NCI-H748 (cell line): ENCODE results near the gene LRMDA.

ENCODE experiments used
- DNase-seq: peaks from one replicate; lab custom pipeline; 2025; ENCODE audit not compliant: unreplicated experiment; lab: John Stamatoyannopoulos, UW

The LRMDA gene

DNA sequence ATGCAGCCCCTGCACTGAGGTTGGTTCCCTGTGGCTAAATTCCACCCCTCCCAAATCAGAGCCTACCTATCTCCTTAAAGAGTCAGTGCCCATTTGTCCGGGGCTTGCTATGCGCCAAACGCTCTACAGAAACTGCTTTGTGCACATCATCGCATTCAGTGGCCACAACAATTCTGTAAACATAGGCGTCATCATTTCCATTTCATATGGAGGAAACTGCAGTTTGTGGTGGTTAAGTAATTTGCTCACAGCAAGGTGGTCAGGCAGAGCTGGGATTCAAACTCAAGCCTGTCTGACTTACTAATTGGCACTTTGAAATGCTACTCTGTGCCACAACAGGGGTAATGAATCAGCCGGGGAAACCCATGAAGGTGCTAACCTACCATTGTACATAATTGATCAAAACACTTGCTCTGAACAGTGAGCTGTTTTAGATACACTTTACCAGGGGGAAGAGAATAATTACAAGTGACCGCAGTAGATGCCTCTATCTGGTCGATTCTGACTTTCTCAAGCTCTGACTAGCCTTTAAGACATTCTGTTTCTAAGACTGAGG, 775.5 kb downstream of the LRMDA start:
- DNase-seq: no peak

DNA sequence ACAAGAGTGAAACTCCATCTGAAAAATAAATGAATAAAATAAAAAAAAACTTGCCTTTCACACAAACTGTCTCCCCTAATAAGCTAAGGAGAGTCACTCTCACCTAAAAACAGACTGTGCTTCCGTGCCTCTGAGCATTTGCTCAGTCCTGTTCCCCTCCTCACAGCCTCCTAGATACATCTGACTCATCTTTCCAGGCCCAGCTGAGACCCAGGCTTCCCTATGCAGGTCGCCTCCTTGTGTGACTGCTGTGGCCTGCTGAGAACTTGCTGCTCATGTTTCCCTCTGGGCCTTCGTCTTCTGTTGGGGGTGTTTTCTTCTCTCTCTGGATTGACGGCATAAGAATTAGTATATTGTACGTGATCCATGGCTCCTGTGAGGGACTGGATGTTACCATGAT, 777.7 kb downstream of the LRMDA start:
- DNase-seq: no peak

DNA sequence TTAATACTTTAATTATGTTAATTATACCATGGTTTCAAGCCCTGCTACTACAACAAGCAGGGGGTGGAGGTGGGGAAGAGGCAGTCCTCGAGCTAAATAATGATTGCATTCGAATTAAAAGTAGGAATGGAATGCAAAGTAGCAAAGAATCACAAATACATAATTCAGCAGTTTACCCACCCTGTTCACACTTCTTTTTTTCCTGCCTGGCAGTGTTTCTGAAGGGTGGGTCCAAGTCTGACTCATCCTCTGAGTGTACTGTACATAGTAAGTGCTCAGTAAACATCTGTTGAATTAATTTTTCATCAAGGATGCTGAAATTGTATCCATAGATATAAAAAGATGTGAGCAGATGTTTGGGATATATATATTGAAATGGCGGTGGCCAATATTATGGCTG, 778.8 kb downstream of the LRMDA start:
- DNase-seq: no peak

DNA sequence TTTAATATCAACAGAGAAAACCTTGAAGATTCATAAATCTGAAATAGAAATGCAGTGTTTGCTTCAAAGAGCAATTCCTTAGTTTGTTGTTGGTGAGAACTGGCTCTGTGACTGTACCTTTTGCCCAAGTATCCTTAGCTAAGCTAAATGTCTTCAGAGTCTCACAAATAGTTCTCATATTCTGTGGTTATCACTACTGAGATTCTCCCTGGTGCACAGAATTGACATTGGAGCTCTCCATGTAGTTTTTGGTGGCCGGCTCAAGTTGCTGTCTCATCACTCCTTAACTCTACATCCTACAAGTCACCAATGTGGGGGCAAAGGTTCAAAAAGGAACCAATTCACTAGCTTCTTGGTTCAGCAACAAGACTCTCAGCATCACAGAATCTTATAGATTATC, 780.3 kb downstream of the LRMDA start:
- DNase-seq: no peak

DNA sequence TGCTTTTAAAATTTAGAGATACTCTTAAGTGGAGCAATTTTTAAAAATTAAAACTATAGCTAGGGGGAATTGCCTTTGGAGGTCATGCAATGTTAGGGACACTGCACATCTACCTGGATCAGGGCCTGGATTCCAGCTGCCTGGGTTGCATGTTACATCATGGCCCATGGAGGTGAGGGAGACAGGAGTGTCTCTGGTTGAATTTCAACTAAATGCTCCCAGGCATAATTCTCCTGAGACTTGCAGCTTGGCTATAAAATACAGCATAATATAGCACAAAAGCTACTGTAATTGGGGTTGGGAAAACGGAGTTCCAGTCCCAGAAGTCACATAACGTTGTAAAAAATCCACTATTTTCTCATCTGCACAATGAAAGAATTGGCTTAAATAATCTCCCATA, 782.5 kb downstream of the LRMDA start:
- DNase-seq: no peak

DNA sequence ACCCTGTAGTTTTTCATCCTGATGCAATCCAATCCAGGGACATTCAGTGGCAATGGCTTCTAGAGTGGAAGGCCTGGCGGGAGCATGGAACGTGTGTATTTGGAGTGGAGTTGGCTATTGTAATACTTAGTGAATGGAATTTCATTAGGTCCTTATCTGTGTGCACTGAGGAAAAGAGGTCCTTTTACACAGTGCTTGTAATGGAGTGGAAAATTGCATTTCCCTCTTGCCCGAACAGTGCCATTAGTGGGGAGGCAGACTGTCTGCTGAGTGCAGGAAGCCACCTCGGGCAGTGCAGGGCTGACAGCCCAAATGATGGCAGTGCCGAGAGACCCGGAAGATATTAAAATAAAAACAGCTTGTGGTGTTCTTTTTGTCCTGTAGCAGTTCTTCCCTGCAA, 786.6 kb downstream of the LRMDA start:
- no peak for DNase-seq

DNA sequence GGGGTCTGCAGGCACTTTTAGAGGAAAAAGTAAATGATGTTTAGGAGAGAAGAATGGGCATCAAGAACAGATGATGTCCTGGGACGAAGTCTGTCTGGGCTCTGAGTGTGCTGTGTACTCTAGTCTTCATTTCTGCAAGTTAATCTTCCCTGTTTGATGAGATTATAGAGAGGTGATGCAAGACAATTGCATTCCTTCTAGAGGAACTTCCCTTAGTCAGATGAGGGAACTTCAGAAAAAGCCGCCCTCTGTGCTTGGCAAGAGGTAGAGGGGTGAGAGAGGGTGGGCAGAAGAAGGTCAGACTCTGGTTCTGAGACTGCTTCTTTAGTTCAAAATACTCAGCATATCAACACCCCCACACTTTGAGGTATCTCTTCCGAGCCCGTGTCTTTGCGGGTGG, 797.9 kb downstream of the LRMDA start:
- DNase-seq: no peak

DNA sequence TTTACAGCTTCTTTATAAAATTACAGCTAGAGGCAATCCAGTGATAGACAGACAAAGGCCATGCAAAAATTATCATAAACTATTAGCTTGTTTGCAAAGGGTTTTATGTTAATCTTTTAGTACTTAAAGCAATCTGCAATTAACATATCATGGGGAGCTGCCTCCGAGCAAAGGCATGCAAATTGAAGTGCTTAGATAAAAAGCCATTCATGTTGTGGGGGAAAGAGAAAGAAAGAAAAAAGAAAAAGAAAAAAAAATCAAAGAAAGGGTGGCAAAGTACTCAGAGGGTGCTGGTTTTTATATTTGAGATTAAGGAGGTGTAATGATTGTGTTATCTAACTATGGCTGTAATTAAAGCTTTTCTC, 799.5 kb downstream of the LRMDA start:
- no peak for DNase-seq

DNA sequence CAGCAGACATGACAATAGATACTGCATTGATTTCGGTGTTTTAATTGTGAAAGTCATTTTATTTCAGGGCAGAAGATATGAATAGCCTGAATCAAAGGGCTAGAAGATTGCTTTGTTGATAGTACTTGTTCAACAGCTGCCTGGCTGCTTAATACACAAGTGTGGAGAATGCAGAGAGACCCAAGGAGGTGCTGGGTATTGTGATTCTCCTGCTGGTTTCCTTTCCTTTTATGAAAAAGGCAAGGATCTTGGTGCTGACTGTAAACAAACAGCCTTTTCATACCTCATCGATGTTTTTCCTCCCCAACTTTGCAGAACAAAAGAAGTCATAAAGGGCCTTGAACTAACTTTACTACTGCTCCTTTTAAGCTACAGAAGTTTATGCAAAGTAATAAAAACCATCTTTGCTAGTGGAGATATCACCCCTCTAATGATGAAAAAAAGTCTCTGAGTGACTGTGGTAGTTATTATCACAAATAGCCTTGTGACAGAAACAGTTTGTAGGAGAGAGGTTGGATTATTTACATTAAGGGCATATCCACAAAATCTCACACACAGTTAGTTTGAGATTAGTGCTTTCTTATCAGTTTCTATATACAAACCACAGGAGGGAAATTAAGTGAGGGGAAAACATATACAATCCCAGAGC, 800.0 kb downstream of the LRMDA start:
- DNase-seq: no peak

DNA sequence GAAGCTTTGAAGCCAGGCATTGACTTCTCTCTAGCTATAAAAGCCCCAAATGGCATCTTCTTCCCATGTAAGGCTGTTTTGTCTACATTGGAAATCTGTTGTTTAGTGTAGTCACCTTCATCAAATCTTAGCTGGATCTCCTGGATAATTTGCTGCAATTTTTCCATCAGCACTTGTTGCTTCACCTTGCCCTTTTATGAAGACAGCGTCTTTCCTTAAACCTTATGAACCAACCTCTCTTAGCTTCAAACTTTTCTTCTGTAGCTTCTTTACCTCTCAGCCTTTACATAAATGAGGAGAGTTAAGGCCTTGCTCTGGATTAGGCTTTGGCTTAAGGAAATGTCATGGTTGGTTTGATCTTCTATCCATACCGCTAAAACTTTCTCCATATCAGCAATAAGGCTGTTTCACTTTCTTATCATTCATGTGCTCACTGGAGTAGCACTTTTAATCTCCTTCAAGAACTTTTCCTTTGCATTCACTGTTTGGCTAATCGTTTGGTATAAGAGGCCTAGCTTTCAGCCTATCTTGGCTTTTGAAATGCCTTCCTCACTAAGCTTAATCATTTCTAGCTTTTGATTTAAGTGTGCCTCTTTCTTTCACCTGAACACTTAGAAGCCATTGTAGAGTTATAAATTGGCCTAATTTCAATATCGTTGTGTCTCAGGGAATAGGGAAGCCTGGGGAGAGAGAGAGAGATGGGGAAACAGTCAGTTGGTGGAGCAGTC, 803.2 kb downstream of the LRMDA start:
- DNase-seq: no peak

DNA sequence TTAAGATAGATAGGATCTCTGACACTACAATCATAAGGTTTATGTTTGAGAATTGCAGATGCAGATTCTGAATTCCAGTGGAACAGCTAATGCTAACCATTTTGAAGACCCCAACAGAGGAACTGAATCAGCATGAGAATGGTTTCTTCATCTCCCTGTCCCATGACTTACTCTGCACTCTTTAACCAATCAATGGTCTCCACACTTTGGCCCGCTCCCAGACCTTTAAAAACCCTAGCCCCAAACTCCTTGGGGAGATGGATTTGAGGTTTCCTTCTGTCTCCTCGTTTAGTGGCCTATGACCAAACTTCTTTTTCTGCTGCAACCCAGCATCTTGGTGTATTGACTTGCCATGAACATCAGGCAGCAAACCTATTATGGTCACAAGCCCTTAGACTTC, 804.9 kb downstream of the LRMDA start:
- DNase-seq: no peak

DNA sequence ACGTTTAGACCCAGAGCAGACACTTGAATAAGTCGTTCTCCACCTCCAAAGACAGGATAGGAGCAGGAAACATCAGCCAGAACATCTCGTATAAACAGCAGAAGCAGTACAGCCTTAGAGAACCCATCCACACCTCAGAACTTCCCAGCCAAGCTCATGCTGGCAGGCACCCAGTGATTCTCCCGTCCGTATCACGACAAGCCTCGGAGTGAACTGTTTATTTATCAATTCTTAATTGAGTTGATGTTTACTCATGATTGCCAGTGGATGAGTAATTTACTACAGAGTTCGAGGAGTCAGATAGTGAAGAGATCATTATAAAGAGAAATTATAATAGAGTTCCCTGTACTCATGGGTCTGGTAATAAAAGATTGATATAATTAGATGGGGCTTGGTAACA, 811.5 kb downstream of the LRMDA start:
- DNase-seq: peak; percentile 15

DNA sequence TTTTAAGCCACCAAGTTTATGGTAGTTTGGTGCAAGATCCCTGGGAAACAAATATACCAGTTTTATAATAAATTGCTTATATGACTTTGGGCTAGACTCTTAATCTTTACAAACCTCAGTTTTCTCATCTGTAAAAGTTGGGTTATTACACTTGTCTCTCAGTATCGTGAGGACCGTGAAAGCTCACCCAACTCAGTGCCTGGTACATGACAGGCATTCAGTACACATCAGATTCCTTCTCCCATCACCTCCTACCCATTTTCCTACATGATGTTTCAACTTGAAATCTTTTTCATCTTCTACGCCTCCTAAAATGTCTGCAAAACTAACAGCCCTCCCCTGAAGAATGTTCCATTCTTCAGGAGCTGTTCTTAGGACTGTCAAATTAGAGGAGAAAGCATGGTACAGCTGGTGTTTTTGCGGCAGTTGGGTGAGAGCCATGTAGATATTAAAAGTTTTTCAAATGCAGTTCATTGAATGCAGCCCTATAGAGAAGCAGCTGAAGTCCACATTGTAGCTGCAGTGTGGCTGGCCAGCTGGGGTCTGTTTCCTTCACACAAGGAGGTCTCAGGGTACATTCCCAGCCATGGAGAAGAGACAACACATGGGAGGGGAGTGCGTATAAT, 812.8 kb downstream of the LRMDA start:
- DNase-seq: no peak

DNA sequence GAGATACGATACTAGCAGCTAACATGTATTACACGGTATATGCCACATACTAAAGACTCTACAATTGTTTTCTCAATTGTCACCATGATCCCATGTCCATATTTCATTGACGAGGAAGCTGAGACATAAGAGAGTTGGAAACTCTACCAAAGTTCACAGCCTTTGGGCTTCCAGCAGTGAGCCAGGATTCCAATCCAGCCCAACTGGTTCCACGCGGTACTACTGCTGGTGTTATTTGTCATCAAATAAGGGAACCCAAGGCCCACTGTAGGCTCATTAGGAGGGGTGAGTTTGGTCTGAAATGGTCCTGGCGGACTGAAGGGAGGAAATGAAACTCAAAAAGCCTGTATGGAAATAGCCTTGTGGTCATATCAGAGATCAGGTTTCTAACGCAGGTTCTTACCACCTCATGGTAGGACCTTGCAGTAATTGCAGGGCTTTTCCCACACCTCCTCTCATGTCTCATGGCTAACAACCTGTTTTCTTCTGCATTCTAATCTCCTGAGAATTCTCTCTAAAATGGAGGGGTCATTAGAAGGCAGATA, 814.6 kb downstream of the LRMDA start:
- no peak for DNase-seq

DNA sequence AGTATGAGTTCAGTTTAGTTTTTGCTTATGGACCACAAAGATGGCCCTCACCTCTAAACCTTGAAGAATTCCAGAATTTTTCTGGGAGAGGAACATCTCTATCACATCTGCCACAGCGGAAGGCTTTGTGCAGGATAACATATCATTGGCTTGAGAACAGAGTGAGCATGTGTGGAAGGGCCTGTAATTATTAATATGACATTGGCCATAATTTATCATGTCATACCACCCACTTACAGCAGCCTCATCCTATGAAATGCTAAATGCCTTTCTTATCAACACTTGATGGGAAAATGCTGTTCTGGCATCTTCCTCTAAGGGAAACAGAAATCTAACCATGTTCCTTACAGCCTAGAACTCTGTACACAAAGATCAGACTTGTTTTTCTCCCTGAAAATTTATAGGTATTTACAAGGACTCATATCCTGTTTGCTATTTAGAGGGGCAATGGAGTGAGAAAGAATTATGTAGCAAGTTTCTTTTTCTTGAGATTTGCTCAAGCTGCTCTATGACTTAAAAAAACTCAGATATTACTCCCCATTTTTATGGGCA, 817.3 kb downstream of the LRMDA start:
- DNase-seq: no peak

DNA sequence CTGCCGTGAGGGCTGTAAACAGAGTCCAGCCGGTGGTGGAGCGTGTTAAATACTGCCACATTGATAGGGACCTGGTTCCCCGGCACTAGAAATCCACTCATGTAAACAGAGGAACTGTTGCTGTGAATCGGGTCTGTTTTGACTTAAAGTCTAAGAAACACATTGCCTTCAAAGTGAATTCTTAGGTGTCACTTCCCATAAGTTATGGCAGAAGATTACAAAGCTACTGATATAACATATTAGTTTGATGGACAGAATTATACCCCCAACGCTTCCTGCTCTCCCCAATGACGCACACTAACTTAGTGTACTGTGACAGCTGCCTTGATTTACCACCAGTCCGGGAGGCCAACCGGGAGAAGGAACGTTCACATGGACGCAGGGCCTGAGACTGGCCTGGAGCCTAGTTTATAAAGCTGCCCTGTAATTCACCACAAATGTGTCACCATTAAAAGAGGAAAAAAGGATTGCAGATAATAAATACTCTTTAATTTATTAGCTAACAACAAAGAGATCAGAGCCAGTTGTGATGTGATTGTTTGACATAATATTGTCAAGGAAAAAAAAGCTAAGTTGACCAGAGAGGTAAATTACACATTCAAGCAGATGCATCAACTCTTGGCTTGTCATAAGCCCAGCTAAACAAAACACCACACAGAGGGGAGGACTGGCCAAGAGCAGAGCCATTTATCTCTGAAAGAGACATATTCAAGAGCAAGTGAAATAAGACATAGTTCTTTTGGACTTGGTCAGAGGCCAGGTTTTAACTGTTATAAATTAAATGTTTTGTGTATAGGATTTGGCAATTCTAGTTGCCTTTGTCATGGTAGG, 820.6 kb downstream of the LRMDA start:
- no peak for DNase-seq

DNA sequence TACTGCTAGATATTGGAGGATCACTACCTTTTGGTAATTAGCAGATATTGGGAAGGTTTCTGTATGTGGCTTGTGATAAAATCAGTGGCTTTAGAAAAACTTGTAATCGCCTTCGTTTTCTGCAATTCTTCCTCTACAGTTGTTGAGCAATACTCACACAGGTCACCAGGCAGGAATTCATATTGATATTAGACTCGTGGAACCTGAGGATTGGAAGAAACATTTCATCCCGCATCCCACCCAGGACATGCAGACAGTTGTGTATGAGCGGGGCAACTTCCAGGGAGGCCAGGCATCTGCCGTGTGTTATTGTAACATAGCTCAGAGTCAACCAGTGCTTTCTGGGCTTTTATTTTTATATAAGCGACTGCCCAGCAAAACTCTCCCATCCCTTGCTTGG, 821.3 kb downstream of the LRMDA start:
- DNase-seq: no peak

DNA sequence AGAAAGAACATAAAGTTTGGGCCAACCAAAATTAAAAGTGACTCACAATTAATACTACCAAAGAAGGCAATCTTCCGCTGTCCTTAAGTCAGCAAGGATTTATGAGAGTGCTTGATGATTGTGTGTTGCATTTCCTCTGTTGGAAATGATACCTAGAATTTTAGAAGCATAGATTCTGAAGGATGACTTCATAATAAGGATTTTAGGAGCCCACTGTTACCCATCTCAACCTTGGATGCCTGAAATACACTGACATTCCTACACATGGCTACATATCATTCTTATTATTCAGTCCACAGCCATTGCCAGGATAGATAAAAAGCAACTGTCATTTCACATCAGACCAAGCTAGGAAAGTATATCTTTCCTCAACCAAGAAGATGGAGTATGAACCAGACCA, 823.8 kb downstream of the LRMDA start:
- DNase-seq: no peak

DNA sequence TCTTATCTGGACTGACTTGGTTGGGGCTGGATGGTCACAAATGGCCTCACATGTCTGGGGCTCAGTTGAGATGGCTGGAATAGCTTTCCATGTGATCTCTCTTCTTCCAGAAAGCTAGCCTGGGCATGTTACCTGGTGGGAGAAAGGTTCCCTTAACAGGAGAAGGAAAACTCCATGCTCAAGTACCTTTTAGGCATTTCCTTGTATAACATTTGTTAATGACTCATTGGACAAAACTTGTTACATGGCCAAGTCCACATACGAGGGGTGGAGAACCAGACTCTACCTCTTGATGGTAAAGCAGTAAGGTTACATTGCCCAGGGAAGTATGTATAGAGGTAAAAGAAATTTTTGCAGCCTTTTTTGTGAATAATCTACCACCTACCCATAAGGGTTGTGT, 826.4 kb downstream of the LRMDA start:
- DNase-seq: no peak

DNA sequence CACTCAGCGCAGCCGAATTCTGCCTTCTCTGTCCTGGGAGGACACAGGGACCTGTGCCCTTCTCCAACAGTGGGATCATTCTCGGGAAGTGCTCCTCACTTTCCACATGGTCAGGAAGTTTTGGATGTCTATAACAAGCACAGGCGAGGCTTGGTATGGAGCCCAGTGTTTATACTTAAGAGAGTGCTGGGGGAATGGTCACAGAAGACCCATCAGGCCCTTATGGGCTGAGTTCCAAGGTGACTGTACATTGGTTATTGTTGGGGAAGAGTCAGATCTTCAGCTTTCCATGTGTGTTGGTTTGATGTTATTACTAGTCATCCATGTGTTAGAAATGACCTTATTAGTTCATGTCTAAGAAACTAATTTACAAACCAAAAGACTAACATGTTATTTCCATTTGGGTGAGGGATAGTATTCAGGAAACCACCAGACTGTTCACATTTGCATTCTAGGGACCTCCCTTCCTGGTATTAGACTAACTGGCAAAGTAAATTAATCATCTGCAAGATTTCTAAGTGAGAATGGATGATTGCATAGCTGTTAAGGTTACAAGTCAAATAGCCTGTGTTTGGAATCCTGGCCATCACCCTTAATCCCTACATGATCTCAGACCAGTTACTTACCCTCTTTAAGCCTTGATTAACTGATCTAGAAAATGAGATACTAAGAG, 834.2 kb downstream of the LRMDA start:
- no peak for DNase-seq
